HEK293 (cell line): ENCODE data around the gene CALHM1.

Experiments used
- BCL11A ChIP-seq: fragments of 450-650 bp; formaldehyde crosslinking; IDR thresholded peaks from 2 replicates; pipeline ENCODE4 v1.5.1; 2016; ENCODE audit warnings: low read depth, missing biosample characterization, missing genetic modification characterization
- BCL11B ChIP-seq: fragments of 450-650 bp; formaldehyde crosslinking; IDR thresholded peaks from 2 replicates; pipeline ENCODE4 v1.5.1; 2016; ENCODE audit warnings: low read depth, missing biosample characterization, missing genetic modification characterization
- ZNF138 ChIP-seq: fragments of 450-650 bp; formaldehyde crosslinking; IDR thresholded peaks from 2 replicates; pipeline ENCODE4 v1.5.1; 2016; ENCODE audit warnings: missing biosample characterization, missing genetic modification characterization, borderline replicate concordance
- ZNF558 ChIP-seq: fragments of 450-650 bp; formaldehyde crosslinking; IDR thresholded peaks from 2 replicates; pipeline ENCODE4 v1.5.1; 2016; ENCODE audit warnings: missing biosample characterization, missing genetic modification characterization
- ZNF560 ChIP-seq: fragments of 450-650 bp; formaldehyde crosslinking; IDR thresholded peaks from 2 replicates; pipeline ENCODE4 v1.5.1; 2017; ENCODE audit warnings: missing biosample characterization, missing genetic modification characterization, borderline replicate concordance
- ZNF621 ChIP-seq: fragments of 450-650 bp; formaldehyde crosslinking; IDR thresholded peaks from 2 replicates; pipeline ENCODE4 v1.5.1; 2017; ENCODE audit warnings: missing biosample characterization, missing genetic modification characterization
- TF ChIP-seq, protein P1 (sequence below): fragments of 450-650 bp; formaldehyde crosslinking; IDR thresholded peaks from 2 replicates; pipeline ENCODE4 v1.5.1; 2016; ENCODE audit warnings: missing biosample characterization, missing genetic modification characterization
- TF ChIP-seq, protein P2 (sequence below): fragments of 450-650 bp; formaldehyde crosslinking; IDR thresholded peaks from 2 replicates; pipeline ENCODE4 v1.5.1; 2016; ENCODE audit warnings: missing biosample characterization, missing genetic modification characterization

DNA sequence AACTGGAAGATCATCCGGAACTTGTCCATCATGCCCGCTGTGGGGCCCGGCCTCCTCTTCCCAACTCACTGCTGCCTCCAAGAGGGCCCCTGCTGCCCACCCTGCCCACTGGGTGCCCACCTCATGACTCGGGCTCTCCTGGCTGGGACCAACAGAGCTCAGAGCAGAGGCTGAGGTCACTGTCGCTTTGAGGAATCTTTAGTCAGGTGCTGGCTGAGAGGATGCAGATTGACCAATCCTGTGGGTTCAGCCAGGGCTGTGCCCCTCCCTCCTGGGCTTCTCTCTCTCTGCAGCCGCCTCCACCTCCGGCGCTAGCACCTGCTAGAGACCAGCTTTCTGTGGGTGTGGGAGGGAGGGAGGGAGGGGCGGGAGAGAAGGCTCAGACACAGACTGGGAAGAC lies at the start of gene CALHM1:
- TF ChIP-seq, protein P1, sequence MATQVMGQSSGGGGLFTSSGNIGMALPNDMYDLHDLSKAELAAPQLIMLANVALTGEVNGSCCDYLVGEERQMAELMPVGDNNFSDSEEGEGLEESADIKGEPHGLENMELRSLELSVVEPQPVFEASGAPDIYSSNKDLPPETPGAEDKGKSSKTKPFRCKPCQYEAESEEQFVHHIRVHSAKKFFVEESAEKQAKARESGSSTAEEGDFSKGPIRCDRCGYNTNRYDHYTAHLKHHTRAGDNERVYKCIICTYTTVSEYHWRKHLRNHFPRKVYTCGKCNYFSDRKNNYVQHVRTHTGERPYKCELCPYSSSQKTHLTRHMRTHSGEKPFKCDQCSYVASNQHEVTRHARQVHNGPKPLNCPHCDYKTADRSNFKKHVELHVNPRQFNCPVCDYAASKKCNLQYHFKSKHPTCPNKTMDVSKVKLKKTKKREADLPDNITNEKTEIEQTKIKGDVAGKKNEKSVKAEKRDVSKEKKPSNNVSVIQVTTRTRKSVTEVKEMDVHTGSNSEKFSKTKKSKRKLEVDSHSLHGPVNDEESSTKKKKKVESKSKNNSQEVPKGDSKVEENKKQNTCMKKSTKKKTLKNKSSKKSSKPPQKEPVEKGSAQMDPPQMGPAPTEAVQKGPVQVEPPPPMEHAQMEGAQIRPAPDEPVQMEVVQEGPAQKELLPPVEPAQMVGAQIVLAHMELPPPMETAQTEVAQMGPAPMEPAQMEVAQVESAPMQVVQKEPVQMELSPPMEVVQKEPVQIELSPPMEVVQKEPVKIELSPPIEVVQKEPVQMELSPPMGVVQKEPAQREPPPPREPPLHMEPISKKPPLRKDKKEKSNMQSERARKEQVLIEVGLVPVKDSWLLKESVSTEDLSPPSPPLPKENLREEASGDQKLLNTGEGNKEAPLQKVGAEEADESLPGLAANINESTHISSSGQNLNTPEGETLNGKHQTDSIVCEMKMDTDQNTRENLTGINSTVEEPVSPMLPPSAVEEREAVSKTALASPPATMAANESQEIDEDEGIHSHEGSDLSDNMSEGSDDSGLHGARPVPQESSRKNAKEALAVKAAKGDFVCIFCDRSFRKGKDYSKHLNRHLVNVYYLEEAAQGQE (tag by site-specific recombination) = no peak
- TF ChIP-seq ZNF621 (no peak), ZNF560 (tag by site-specific recombination) (no peak), ZNF558 (tag by site-specific recombination) (no peak), ZNF138 (no peak), BCL11B (tag by site-specific recombination) (no peak), BCL11A (no peak)
- TF ChIP-seq, protein P2, sequence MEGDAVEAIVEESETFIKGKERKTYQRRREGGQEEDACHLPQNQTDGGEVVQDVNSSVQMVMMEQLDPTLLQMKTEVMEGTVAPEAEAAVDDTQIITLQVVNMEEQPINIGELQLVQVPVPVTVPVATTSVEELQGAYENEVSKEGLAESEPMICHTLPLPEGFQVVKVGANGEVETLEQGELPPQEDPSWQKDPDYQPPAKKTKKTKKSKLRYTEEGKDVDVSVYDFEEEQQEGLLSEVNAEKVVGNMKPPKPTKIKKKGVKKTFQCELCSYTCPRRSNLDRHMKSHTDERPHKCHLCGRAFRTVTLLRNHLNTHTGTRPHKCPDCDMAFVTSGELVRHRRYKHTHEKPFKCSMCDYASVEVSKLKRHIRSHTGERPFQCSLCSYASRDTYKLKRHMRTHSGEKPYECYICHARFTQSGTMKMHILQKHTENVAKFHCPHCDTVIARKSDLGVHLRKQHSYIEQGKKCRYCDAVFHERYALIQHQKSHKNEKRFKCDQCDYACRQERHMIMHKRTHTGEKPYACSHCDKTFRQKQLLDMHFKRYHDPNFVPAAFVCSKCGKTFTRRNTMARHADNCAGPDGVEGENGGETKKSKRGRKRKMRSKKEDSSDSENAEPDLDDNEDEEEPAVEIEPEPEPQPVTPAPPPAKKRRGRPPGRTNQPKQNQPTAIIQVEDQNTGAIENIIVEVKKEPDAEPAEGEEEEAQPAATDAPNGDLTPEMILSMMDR (tag by site-specific recombination) = no peak
